Esophagus squamous epithelium (tissue), 5 donors: Measurements from ENCODE around the gene STAC. TPM values are rescaled to one million over a fixed set of nuclear protein-coding genes. Genes with fewer than 3 reads are reported as not detected.

Source experiments
- DNase-seq: peaks from one replicate; lab custom pipeline; 2025; lab: John Stamatoyannopoulos, UW
- H3K27ac ChIP-seq, 4 donors: fragments of 200-600 bp; sonication (generic); one replicate each; pipeline ENCODE4 v1.5.1; 2016 to 2019; ENCODE audit warnings: mild to moderate bottlenecking in 1 of 4
- H3K27me3 ChIP-seq, 4 donors: fragments of 200-600 bp; sonication (generic); 1 replicate in 3 of 4; 2 replicates in 1 of 4; pipeline versions ENCODE4 v1.5.1 to v1.6.0; 2017 to 2021; ENCODE audit warnings: antibody characterized with exemption in 1 of 4
- H3K36me3 ChIP-seq, 3 donors: fragments of 200-600 bp; sonication (generic); one replicate each; pipeline ENCODE4 v1.5.1; 2016 to 2019
- H3K4me1 ChIP-seq, 3 donors: fragments of 200-600 bp; sonication (generic); one replicate each; pipeline ENCODE4 v1.5.1; 2017 to 2019
- H3K4me3 ChIP-seq, 4 donors: fragments of 200-600 bp; sonication (generic); 1 replicate in 3 of 4; 2 replicates in 1 of 4; pipeline ENCODE4 v1.5.1; 2016 to 2019; ENCODE audit warnings: mild to moderate bottlenecking in 2 of 4, moderate library complexity in 1 of 4
- H3K9me3 ChIP-seq, 3 donors: fragments of 200-600 bp; sonication (generic); one replicate each; pipeline ENCODE4 v1.5.1; 2016 to 2019
- POLR2A ChIP-seq, 4 donors: fragments of 450-650 bp; IDR thresholded peaks; one replicate each; pipeline ENCODE4 v1.6.1; 2017; ENCODE audit warnings: antibody characterized with exemption in 4 of 4, mild to moderate bottlenecking in 4 of 4, moderate library complexity in 3 of 4
- WGBS, 2 donors: methylation state at CpG; one replicate each; pipeline ENCODE4 v1.1.5; 2018; 5-methylcytosine and 5-hydroxymethylcytosine counted together
- intact Hi-C: fragments of 100-400 bp; cut with DNase I; formaldehyde crosslinking; loops from one replicate; pipeline ENCODE4 v1.15.0; 2022
- total RNA-seq, 4 donors: library from RNA; depleted of rRNA; stranded (reverse); fragments of >200 nt; gene quantifications; one replicate each; pipeline ENCODE4 v1.1.0, GENCODE V29; 2016
- TF ChIP-seq, protein P1 (sequence below), 6 experiments: fragments of 450-650 bp in 4 of 6; fragments of 200-600 bp in 2 of 6; sonication (generic) in 2 of 6; IDR thresholded peaks; one replicate each; pipeline ENCODE4 v1.5.1; 2016 to 2019; ENCODE audit warnings: antibody characterized with exemption in 6 of 6, mild to moderate bottlenecking in 4 of 6, moderate library complexity in 4 of 6
- donor health status: DM: yes; HTN: yes; CAD: no.

The STAC gene
- total RNA-seq, 4 donors from 2014 or later = 0.15 to 0.79 (median 0.46) TPM

GRCh38 chr3:36521007-36521379 is 140.7 kb downstream of the STAC start:
- no peak overlapping the region for H3K27ac ChIP-seq
- no peaks in the 10 kb centered on the region for H3K9me3 ChIP-seq
- DNase-seq = no peak
- TF ChIP-seq POLR2A (IDR thresholded peaks at IDR 0.05) = no peak
- TF ChIP-seq, protein P1, sequence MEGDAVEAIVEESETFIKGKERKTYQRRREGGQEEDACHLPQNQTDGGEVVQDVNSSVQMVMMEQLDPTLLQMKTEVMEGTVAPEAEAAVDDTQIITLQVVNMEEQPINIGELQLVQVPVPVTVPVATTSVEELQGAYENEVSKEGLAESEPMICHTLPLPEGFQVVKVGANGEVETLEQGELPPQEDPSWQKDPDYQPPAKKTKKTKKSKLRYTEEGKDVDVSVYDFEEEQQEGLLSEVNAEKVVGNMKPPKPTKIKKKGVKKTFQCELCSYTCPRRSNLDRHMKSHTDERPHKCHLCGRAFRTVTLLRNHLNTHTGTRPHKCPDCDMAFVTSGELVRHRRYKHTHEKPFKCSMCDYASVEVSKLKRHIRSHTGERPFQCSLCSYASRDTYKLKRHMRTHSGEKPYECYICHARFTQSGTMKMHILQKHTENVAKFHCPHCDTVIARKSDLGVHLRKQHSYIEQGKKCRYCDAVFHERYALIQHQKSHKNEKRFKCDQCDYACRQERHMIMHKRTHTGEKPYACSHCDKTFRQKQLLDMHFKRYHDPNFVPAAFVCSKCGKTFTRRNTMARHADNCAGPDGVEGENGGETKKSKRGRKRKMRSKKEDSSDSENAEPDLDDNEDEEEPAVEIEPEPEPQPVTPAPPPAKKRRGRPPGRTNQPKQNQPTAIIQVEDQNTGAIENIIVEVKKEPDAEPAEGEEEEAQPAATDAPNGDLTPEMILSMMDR (IDR thresholded peaks at IDR 0.05) = no peak
- no peak overlapping the region for H3K4me3 ChIP-seq
- no peaks in the 10 kb centered on the region for H3K4me1 ChIP-seq
- no peaks in the 10 kb centered on the region for H3K36me3 ChIP-seq
- WGBS, 2 donors = 55 to 56% methylated on average over 2 of the region's 2 CpGs
- no peaks in the 10 kb centered on the region for H3K27me3 ChIP-seq
- intact Hi-C loops = no loop called here

DNA sequence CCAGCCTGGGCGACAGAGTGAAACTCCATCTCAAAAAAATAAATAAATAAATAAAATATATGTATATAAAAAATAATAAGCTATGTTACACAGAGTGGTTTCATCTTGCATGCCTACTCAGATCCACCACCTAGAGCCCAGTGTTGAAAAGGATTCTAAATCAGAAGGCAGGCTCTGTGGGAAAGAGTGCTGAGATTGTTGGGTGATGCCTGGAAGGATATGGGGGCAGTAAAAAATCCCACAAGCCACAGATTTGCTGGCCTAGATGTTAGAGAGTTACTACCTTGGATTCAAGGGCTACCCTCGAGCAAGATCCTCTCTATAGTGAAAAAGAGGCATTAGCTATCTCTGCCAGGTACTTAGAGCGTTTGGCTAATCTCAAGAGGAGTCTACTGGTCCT is 144.3 kb downstream of the STAC start:
- Histone ChIP-seq H3K27ac (no peak overlapping the region), H3K4me1 (no peaks in the 10 kb centered on the region), H3K9me3 (no peaks in the 10 kb centered on the region), H3K27me3 (no peaks in the 10 kb centered on the region), H3K4me3 (no peak overlapping the region), H3K36me3 (no peaks in the 10 kb centered on the region)
- no peak for TF ChIP-seq POLR2A (IDR thresholded peaks at IDR 0.05)
- TF ChIP-seq, protein P1 (IDR thresholded peaks at IDR 0.05) = no peak
- 54 to 65% methylated on average over 3 of the region's 3 CpGs for WGBS, 2 donors
- no peak for DNase-seq
- intact Hi-C loops = no loop called here

GRCh38 chr3:36525115-36525801 is 145.0 kb downstream of the STAC start:
- intact Hi-C loops = no loop called here
- Histone ChIP-seq H3K27ac (no peak overlapping the region), H3K4me3 (no peak overlapping the region), H3K36me3 (no peaks in the 10 kb centered on the region), H3K9me3 (no peaks in the 10 kb centered on the region), H3K4me1 (no peaks in the 10 kb centered on the region), H3K27me3 (no peaks in the 10 kb centered on the region)
- no peak for TF ChIP-seq POLR2A (IDR thresholded peaks at IDR 0.05)
- TF ChIP-seq, protein P1 (IDR thresholded peaks at IDR 0.05) = no peak
- 36 to 43% methylated on average over 3 of the region's 3 CpGs for WGBS, 2 donors
- no peak for DNase-seq

DNA sequence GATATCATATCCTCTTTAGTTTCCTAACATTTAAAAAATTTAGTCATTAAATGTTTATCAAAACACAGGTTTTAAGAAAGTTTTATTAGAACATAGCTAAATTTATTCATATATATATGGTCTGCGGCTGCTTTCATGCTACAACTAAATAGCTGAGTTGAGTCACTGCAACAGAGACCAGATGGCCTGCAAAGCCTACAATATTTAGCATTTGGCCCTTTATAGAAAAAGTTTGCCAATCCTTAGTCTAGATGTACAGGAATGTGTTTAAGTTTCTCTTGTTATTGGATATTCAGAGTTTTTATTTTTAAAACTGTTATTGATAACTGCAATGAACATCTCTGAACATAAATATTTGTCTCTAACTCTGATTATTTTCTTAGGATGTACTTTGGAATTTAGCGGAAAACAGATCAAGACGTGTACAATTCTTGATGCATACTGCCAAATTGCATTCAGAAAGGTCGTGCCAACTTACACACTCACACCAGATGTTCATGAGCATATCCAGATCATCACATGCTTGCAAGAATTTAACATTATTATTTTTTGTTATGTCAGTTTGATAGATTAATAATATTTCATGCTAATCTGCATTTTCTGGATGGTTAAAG is 157.9 kb downstream of the STAC start:
- no peak overlapping the region for H3K27ac ChIP-seq
- H3K4me3 ChIP-seq = no peak overlapping the region
- no peaks in the 10 kb centered on the region for H3K4me1 ChIP-seq
- no peaks in the 10 kb centered on the region for H3K36me3 ChIP-seq
- intact Hi-C loops = no loop called here
- H3K9me3 ChIP-seq = no peaks in the 10 kb centered on the region
- WGBS, 2 donors = 62 to 64% methylated on average over 4 of the region's 4 CpGs
- no peak for DNase-seq
- no peak for TF ChIP-seq POLR2A (IDR thresholded peaks at IDR 0.05)
- TF ChIP-seq, protein P1 (IDR thresholded peaks at IDR 0.05) = no peak
- H3K27me3 ChIP-seq = no peaks in the 10 kb centered on the region

GRCh38 chr3:36540888-36541518 is 160.7 kb downstream of the STAC start:
- DNase-seq = no peak
- H3K27me3 ChIP-seq = no peaks in the 10 kb centered on the region
- H3K4me1 ChIP-seq = no peaks in the 10 kb centered on the region
- 38 to 56% methylated on average over 3 of the region's 3 CpGs for WGBS, 2 donors
- no peaks in the 10 kb centered on the region for H3K36me3 ChIP-seq
- intact Hi-C loops = no loop called here
- H3K4me3 ChIP-seq = no peak overlapping the region
- no peak overlapping the region for H3K27ac ChIP-seq
- H3K9me3 ChIP-seq = no peaks in the 10 kb centered on the region
- no peak for TF ChIP-seq POLR2A (IDR thresholded peaks at IDR 0.05)
- TF ChIP-seq, protein P1 (IDR thresholded peaks at IDR 0.05) = peak in 4 of 6 experiments; percentile 11 to 42 (median 32)
